HepG2 (cell line): Measurements from ENCODE around the gene SLC26A3.

Experiments used
- CEBPZ ChIP-seq: IDR thresholded peaks from 2 replicates; pipeline ENCODE4 v1.6.1; 2012; ENCODE audit warnings: low read length, improper control_type of control experiment
- ELK4 ChIP-seq: sonication (generic); formaldehyde crosslinking; IDR thresholded peaks from 2 replicates; pipeline ENCODE4 v1.9.0; 2021; ENCODE audit warnings: missing genetic modification reagents, borderline replicate concordance
- HNRNPLL ChIP-seq: fragments of 200-400 bp; formaldehyde crosslinking; IDR thresholded peaks from 2 replicates; pipeline ENCODE4 v1.6.1; 2017; ENCODE audit warnings: mild to moderate bottlenecking, low read depth, low read length; ENCODE audit not compliant: poor library complexity, severe bottlenecking
- MYC ChIP-seq: sonication (generic); formaldehyde crosslinking; IDR thresholded peaks from 2 replicates; pipeline ENCODE4 v1.9.0; 2021; ENCODE audit warnings: missing genetic modification reagents, borderline replicate concordance
- PCBP2 ChIP-seq: fragments of 200-400 bp; formaldehyde crosslinking; optimal IDR thresholded peaks from 2 replicates; pipeline ENCODE3; 2018; ENCODE audit warnings: low read length, low read depth; ENCODE audit not compliant: poor library complexity, severe bottlenecking
- RERE ChIP-seq: IDR thresholded peaks from 2 replicates; pipeline ENCODE4 v1.6.1; 2016; ENCODE audit warnings: low read depth, missing genetic modification reagents, missing compliant biosample characterization
- STAT5B ChIP-seq: sonication (generic); formaldehyde crosslinking; IDR thresholded peaks from 2 replicates; pipeline ENCODE4 v1.4.0; 2020; ENCODE audit warnings: missing genetic modification reagents
- TOE1 ChIP-seq: sonication (generic); formaldehyde crosslinking; IDR thresholded peaks from 2 replicates; pipeline ENCODE4 v1.4.0; 2020; ENCODE audit warnings: mild to moderate bottlenecking, missing genetic modification reagents
- UBTF ChIP-seq: sonication (generic); formaldehyde crosslinking; IDR thresholded peaks from 2 replicates; pipeline ENCODE4 v1.4.0; 2020; ENCODE audit warnings: mild to moderate bottlenecking, missing genetic modification reagents
- ZBTB46 ChIP-seq: sonication (generic); formaldehyde crosslinking; IDR thresholded peaks from 2 replicates; pipeline ENCODE4 v1.4.0; 2020; ENCODE audit warnings: mild to moderate bottlenecking, missing genetic modification reagents, borderline replicate concordance
- ZC3H4 ChIP-seq: sonication (generic); formaldehyde crosslinking; IDR thresholded peaks from 2 replicates; pipeline ENCODE4 v1.4.0; 2020; ENCODE audit warnings: missing genetic modification reagents, borderline replicate concordance

- TF ChIP-seq MYC (CRISPR knock-in tag) (no peak), ELK4 (CRISPR knock-in tag) (no peak), RERE (CRISPR knock-in tag) (no peak), TOE1 (no peak), CEBPZ (no peak), STAT5B (no peak), HNRNPLL (no peak), PCBP2 (no peak), UBTF (no peak), ZC3H4 (CRISPR knock-in tag) (no peak), ZBTB46 (CRISPR knock-in tag) (no peak)
Observed at GRCh38 chr7:107826451-107826850, 23.4 kb upstream of the SLC26A3 start.
